MM.1S (cell line): Measurements from ENCODE around the gene RPGRIP1L.

Experiments used
- DNase-seq: peaks from one replicate; pipeline ENCODE4 v3.0.0-alpha.2; 2015
- H2AFZ ChIP-seq: fragments of 300-600 bp; sonication (generic); 2 replicates; pipeline ENCODE4 v1.6.0; 2016; ENCODE audit warnings: antibody characterized with exemption, low read length
- H3F3A ChIP-seq: fragments of 300-600 bp; sonication (generic); 2 replicates; pipeline ENCODE4 v1.6.1; 2016; ENCODE audit warnings: mild to moderate bottlenecking, antibody characterized with exemption, low read length, moderate library complexity, mixed read lengths; ENCODE audit not compliant: insufficient read depth
- H3K27ac ChIP-seq: fragments of 300-600 bp; sonication (generic); 2 replicates; pipeline ENCODE4 v1.5.1; 2016; ENCODE audit warnings: mild to moderate bottlenecking, low read length
- H3K27me3 ChIP-seq: fragments of 300-600 bp; sonication (generic); replicated peaks from 2 replicates; pipeline ENCODE4 v1.6.0; 2016; ENCODE audit warnings: low read length; ENCODE audit not compliant: insufficient read depth
- H3K36me3 ChIP-seq: fragments of 300-600 bp; sonication (generic); replicated peaks from 2 replicates; pipeline ENCODE4 v1.6.1; 2016; ENCODE audit warnings: mild to moderate bottlenecking, low read length, mixed read lengths; ENCODE audit not compliant: insufficient read depth
- H3K4me1 ChIP-seq: fragments of 300-600 bp; sonication (generic); 2 replicates; pipeline ENCODE4 v1.6.1; 2016; ENCODE audit warnings: low read length, mixed read lengths
- H3K4me2 ChIP-seq: fragments of 300-600 bp; sonication (generic); 2 replicates; pipeline ENCODE4 v1.6.0; 2016; ENCODE audit warnings: low read depth, low read length
- H3K4me3 ChIP-seq: fragments of 300-600 bp; sonication (generic); 2 replicates; pipeline ENCODE4 v1.5.1; 2016; ENCODE audit warnings: low read length, mixed read lengths
- H3K79me2 ChIP-seq: fragments of 300-600 bp; sonication (generic); 2 replicates; pipeline ENCODE4 v1.6.1; 2016; ENCODE audit warnings: mixed run types, low read length, mixed read lengths
- H3K9ac ChIP-seq: fragments of 300-600 bp; sonication (generic); 2 replicates; pipeline ENCODE4 v1.6.1; 2016; ENCODE audit warnings: low read length, mixed read lengths
- H3K9me2 ChIP-seq: fragments of 300-600 bp; sonication (generic); replicated peaks from 2 replicates; pipeline ENCODE4 v1.6.1; 2016; ENCODE audit warnings: mild to moderate bottlenecking, low read length, mixed read lengths; ENCODE audit not compliant: insufficient read depth
- H3K9me3 ChIP-seq: fragments of 300-600 bp; sonication (generic); replicated peaks from 2 replicates; pipeline ENCODE4 v1.6.1; 2016; ENCODE audit warnings: mild to moderate bottlenecking, low read length, mixed read lengths; ENCODE audit not compliant: insufficient read depth
- H4K20me1 ChIP-seq: fragments of 300-600 bp; sonication (generic); 2 replicates; pipeline ENCODE4 v1.6.1; 2016; ENCODE audit warnings: mild to moderate bottlenecking, low read length, moderate library complexity, mixed read lengths; ENCODE audit not compliant: insufficient read depth
- CTCF ChIP-seq: fragments of 300-600 bp; sonication (generic); IDR thresholded peaks from 2 replicates; pipeline ENCODE4 v1.5.1; 2016; ENCODE audit warnings: antibody characterized with exemption, low read length, mixed read lengths
- EZH2 ChIP-seq: fragments of 300-600 bp; sonication (generic); optimal IDR thresholded peaks from 2 replicates; pipeline ENCODE3; 2017; ENCODE audit warnings: low read depth, mild to moderate bottlenecking, antibody characterized with exemption, low read length, mixed read lengths
- EZH2phosphoT487 ChIP-seq: fragments of 300-600 bp; sonication (generic); IDR thresholded peaks from 2 replicates; pipeline ENCODE4 v1.6.1; 2018; ENCODE audit warnings: antibody characterized with exemption, low read length

The RPGRIP1L gene

GRCh38 chr16:53741546-53741945 is 37.9 kb upstream of the RPGRIP1L start:
- Histone ChIP-seq H3K79me2 (peaks cover 22% of the 10 kb centered on the region), H3K4me1 (no peaks in the 10 kb centered on the region)

GRCh38 chr16:53740933-53741531 is 37.4 kb upstream of the RPGRIP1L start:
- H3K4me1 ChIP-seq = no peaks in the 10 kb centered on the region
- no peaks in the 10 kb centered on the region for H3F3A ChIP-seq
- no peaks in the 10 kb centered on the region for H3K9me2 ChIP-seq
- peaks cover 19% of the 10 kb centered on the region for H3K79me2 ChIP-seq
- no peaks in the 10 kb centered on the region for H3K9me3 ChIP-seq
- H4K20me1 ChIP-seq = no peaks in the 10 kb centered on the region
- H2AFZ ChIP-seq = no peak overlapping the region
- no peak overlapping the region for H3K4me2 ChIP-seq
- H3K27me3 ChIP-seq = no peaks in the 10 kb centered on the region
- no peak overlapping the region for H3K9ac ChIP-seq
- no peaks in the 10 kb centered on the region for H3K36me3 ChIP-seq
- TF ChIP-seq CTCF (no peak), EZH2phosphoT487 (no peak), EZH2 (no peak)
- H3K27ac ChIP-seq = no peak overlapping the region
- H3K4me3 ChIP-seq = no peak overlapping the region
- no peak for DNase-seq

More at GRCh38 chr16:53741546-53741945, 37.9 kb upstream of the RPGRIP1L start:
- Histone ChIP-seq H4K20me1 (no peaks in the 10 kb centered on the region), H3F3A (no peaks in the 10 kb centered on the region), H3K27me3 (no peaks in the 10 kb centered on the region), H3K4me3 (no peak overlapping the region), H3K27ac (no peak overlapping the region), H2AFZ (no peak overlapping the region), H3K9me2 (no peaks in the 10 kb centered on the region), H3K9ac (no peak overlapping the region), H3K4me2 (no peak overlapping the region), H3K36me3 (no peaks in the 10 kb centered on the region), H3K9me3 (no peaks in the 10 kb centered on the region)
- TF ChIP-seq EZH2 (no peak), CTCF (no peak), EZH2phosphoT487 (no peak)
- no peak for DNase-seq

- peaks cover 14% of the 10 kb centered on the region for H3K79me2 ChIP-seq
- no peak overlapping the region for H3K4me2 ChIP-seq
- TF ChIP-seq CTCF (no peak), EZH2 (no peak), EZH2phosphoT487 (no peak)
- H3K9ac ChIP-seq = no peak overlapping the region
- H2AFZ ChIP-seq = no peak overlapping the region
- H3K27me3 ChIP-seq = no peaks in the 10 kb centered on the region
- no peaks in the 10 kb centered on the region for H3K9me3 ChIP-seq
- no peaks in the 10 kb centered on the region for H3K9me2 ChIP-seq
- H3K4me3 ChIP-seq = no peak overlapping the region
- no peak overlapping the region for H3K27ac ChIP-seq
- no peak for DNase-seq
- H3F3A ChIP-seq = no peaks in the 10 kb centered on the region
- no peaks in the 10 kb centered on the region for H3K36me3 ChIP-seq
- H4K20me1 ChIP-seq = no peaks in the 10 kb centered on the region
- no peaks in the 10 kb centered on the region for H3K4me1 ChIP-seq
Measured at GRCh38 chr16:53740476-53740875, 36.8 kb upstream of the RPGRIP1L start.
